ENCODE data around the gene ZNF24. TPM values are rescaled to one million over a fixed set of nuclear protein-coding genes. Genes with fewer than 3 reads are reported as not detected.

The ZNF24 gene
- total and polyA plus RNA-seq, 9 donors = 18.7 to 64.8 (median 48.1) TPM

- Histone ChIP-seq H3K4me3 (no peak overlapping the region), H3K27me3 (no peaks in the 10 kb centered on the region), H3K9me3 (no peaks in the 10 kb centered on the region), H3K27ac (no peak overlapping the region), H3K4me1 (ENCODE audit: insufficient read depth) (peaks cover 3% of the 10 kb centered on the region), H3K36me3 (no peaks in the 10 kb centered on the region)
- DNase-seq = no peak
- TF ChIP-seq POLR2A (IDR thresholded peaks at IDR 0.05) (no peak), CTCF (IDR thresholded peaks at IDR 0.05) (no peak)
- 67 to 82% (median 67%) methylated on average over 2 of the region's 2 CpGs for WGBS, 3 donors
- intact Hi-C loops (cut with DNase I) = no loop called here
These were observed 35.2 kb upstream of the ZNF24 start for GRCh38 chr18:35379421-35379820.

DNA sequence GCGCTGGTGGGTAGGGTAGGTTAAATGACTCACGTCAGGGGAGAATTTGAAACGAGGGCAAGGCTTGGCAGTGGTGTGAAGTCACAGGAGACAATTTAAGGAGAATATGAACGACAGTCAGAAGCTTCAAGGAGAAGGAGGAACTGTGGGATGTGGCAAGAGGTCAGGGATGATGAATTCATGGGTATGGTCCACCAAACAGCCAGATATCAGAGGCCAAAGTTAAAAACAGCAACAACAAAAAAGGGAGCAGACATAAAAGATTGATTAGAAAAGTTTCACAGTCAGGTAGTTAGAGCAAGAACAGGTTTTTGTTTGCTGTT, 34.3 kb upstream of the ZNF24 start:
- no peak for DNase-seq
- no peaks in the 10 kb centered on the region for H3K9me3 ChIP-seq
- WGBS, 3 donors = 20 to 29% (median 23%) methylated on average over 4 of the region's 4 CpGs
- no peaks in the 10 kb centered on the region for H3K36me3 ChIP-seq
- intact Hi-C loops (cut with DNase I) = no loop called here
- H3K4me3 ChIP-seq = no peak overlapping the region
- H3K27me3 ChIP-seq = no peaks in the 10 kb centered on the region
- H3K27ac ChIP-seq = no peak overlapping the region
- peaks cover 3% of the 10 kb centered on the region for H3K4me1 ChIP-seq (ENCODE audit: insufficient read depth)
- TF ChIP-seq CTCF (IDR thresholded peaks at IDR 0.05) (no peak), POLR2A (IDR thresholded peaks at IDR 0.05) (no peak), EP300 (IDR thresholded peaks at IDR 0.05) (no peak)

GRCh38 chr18:35377875-35378573, 33.8 kb upstream of the ZNF24 start:
- H3K4me1 ChIP-seq (ENCODE audit: insufficient read depth) = peaks cover 3% of the 10 kb centered on the region
- H3K36me3 ChIP-seq = no peaks in the 10 kb centered on the region
- no peak for DNase-seq
- 65 to 67% (median 67%) methylated on average over 14 of the region's 14 CpGs for WGBS, 3 donors
- H3K27me3 ChIP-seq = no peaks in the 10 kb centered on the region
- TF ChIP-seq POLR2A (IDR thresholded peaks at IDR 0.05) (no peak), EP300 (IDR thresholded peaks at IDR 0.05) (no peak), CTCF (IDR thresholded peaks at IDR 0.05) (no peak)
- no peak overlapping the region for H3K4me3 ChIP-seq
- intact Hi-C loops (cut with DNase I) = no loop called here
- no peak overlapping the region for H3K27ac ChIP-seq
- no peaks in the 10 kb centered on the region for H3K9me3 ChIP-seq

DNA sequence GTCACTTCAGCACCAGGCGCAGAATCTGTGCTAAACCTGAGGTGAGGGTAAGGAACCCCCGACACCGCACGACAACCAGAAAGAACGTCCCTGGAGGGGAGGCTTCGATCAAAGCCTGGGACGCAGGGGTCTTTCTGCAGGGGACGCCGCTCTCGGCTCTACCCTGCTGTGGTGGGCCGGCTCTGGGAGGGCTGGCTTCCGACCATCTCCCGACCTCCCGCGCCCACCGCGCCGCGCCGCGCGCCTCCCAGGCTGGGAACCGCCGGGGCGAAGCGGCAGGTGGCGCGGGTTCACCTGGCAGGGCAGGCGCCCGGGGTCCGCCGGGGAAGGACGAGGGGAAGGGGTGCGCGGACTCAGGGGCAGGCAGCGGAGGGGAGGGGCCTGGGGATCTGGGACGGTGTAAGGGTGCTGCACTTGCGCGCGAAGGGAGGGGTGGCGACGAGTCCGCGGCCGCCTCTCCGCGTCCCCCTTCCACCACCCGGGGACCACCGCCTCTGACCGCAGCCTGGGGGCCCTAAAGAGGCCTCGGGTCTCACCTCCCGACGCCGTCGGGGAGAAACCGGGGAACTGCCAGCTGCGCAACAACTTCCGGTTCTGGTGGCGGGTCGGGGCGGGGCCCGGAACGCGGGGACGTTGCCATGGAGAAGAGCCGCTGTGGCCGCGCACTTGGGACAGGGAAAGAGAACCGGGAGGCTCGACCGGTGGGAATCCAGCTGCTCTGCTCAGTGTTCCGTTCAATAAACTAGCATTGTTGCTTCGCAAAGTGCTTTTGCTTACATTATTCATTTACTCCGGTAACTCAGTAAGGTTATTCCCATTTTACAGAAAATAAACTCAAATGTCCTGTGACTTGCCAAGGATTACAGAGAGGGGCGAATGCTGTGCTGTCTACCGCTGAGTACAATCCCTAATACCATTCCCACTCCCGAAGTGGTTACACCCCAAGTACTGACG, 32.8 kb upstream of the ZNF24 start, which contains the start of gene ZNF396:
Gene ZNF396 (minus strand): TSS at position 596 of the 954 bp plus-strand sequence. CDS start 3,045 bp downstream, outside the sequence.
- no peaks in the 10 kb centered on the region for H3K9me3 ChIP-seq
- WGBS, 3 donors = 2 to 4% (median 3%) methylated on average over 56 to 78 of the region's 78 CpGs
- no peaks in the 10 kb centered on the region for H3K27me3 ChIP-seq
- H3K36me3 ChIP-seq = no peaks in the 10 kb centered on the region
- no peak for TF ChIP-seq POLR2A (IDR thresholded peaks at IDR 0.05)
- TF ChIP-seq EP300 (IDR thresholded peaks at IDR 0.05) = no peak
- TF ChIP-seq CTCF (IDR thresholded peaks at IDR 0.05) = no peak
- peak; percentile 69 to 84 (median 77) for DNase-seq
- intact Hi-C loops (cut with DNase I) = no loop called here
- H3K4me1 ChIP-seq (ENCODE audit: insufficient read depth) = peaks cover 3% of the 10 kb centered on the region
- H3K4me3 ChIP-seq = peak within 1 kb of the TSS; percentile 78
- no peak within 1 kb of the TSS for H3K27ac ChIP-seq

All from ovary (tissue), 9 donors.